Measurements from ENCODE around the gene TTC4.

- TF ChIP-seq CTCF (conservative IDR thresholded peaks at IDR 0.05 in 1 of 2, IDR thresholded peaks at IDR 0.05 in 1 of 2; ENCODE audit: extremely low read depth in 1 of 2, insufficient read depth in 1 of 2, low read depth in 1 of 2, low read length in 2 of 2) (no peak), EZH2 (IDR thresholded peaks at IDR 0.05; ENCODE audit: borderline replicate concordance, low read length) (no peak)
These were observed 35.8 kb downstream of the TTC4 start for GRCh38 chr1:54751426-54751825.
